Measurements from ENCODE around the gene DDX3X. TPM values are rescaled to one million over a fixed set of nuclear protein-coding genes. Genes with fewer than 3 reads are reported as not detected.
"Not testable (repeated sequence)": the region's sequence is repeated elsewhere in the genome, so short reads cannot be mapped to it uniquely, and the experiment has no call there.

The DDX3X gene
- total and polyA plus RNA-seq, 2 experiments from 2014 or later: 124 to 202 TPM

DNA sequence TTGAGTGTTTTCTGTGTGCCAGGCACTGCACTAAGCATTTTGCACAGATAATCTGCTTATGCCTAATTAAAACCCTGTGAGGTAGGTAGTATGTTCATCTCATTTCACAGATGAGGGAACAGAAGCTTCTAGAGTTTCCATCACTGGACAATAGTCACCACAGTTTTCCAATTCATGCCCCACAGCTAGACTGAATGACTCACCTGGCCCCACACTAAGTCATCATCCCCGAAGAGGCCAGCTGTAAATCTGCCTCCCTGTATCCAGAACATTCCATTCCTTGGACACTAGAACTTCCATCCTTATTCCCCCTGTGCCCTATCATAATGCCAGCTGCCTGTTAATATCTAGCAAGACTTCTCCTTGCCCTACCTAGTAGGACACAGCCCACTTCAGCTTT is 72.2 kb downstream of the DDX3X start:
- no peak overlapping the region for H2AFZ ChIP-seq
- H3K79me2 ChIP-seq: no peaks in the 10 kb centered on the region
- no peak overlapping the region for H3K4me3 ChIP-seq
- no peak for DNase-seq (ENCODE audit: low spot score)
- no peak overlapping the region for H3K4me2 ChIP-seq
- H3K4me1 ChIP-seq (ENCODE audit: insufficient read depth): no peaks in the 10 kb centered on the region
- TF ChIP-seq EZH2phosphoT487 (IDR thresholded peaks at IDR 0.05; ENCODE audit: low read depth, severe bottlenecking, unreplicated experiment) (no peak), EZH2 (IDR thresholded peaks at IDR 0.05; ENCODE audit: borderline replicate concordance) (no peak)
- TF ChIP-seq, protein P1, sequence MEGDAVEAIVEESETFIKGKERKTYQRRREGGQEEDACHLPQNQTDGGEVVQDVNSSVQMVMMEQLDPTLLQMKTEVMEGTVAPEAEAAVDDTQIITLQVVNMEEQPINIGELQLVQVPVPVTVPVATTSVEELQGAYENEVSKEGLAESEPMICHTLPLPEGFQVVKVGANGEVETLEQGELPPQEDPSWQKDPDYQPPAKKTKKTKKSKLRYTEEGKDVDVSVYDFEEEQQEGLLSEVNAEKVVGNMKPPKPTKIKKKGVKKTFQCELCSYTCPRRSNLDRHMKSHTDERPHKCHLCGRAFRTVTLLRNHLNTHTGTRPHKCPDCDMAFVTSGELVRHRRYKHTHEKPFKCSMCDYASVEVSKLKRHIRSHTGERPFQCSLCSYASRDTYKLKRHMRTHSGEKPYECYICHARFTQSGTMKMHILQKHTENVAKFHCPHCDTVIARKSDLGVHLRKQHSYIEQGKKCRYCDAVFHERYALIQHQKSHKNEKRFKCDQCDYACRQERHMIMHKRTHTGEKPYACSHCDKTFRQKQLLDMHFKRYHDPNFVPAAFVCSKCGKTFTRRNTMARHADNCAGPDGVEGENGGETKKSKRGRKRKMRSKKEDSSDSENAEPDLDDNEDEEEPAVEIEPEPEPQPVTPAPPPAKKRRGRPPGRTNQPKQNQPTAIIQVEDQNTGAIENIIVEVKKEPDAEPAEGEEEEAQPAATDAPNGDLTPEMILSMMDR (IDR thresholded peaks at IDR 0.05; ENCODE audit: poor library complexity): no peak
- H3K36me3 ChIP-seq (replicated peaks; ENCODE audit: insufficient read depth, low read depth): no peaks in the 10 kb centered on the region
- H3K27me3 ChIP-seq: no peaks in the 10 kb centered on the region
- H3K27ac ChIP-seq: no peak overlapping the region
- no peaks in the 10 kb centered on the region for H4K20me1 ChIP-seq (ENCODE audit: insufficient read depth, poor library complexity, severe bottlenecking)
- peaks cover 3% of the 10 kb centered on the region for H3K9me3 ChIP-seq (ENCODE audit: low read depth)
- 47% methylated on average over 1 of the region's 1 CpG for WGBS (ENCODE audit: low lambda C conversion rate, missing lambda C conversion rate)
- H3K9me2 ChIP-seq (replicated peaks; ENCODE audit: insufficient read depth): no peaks in the 10 kb centered on the region

DNA sequence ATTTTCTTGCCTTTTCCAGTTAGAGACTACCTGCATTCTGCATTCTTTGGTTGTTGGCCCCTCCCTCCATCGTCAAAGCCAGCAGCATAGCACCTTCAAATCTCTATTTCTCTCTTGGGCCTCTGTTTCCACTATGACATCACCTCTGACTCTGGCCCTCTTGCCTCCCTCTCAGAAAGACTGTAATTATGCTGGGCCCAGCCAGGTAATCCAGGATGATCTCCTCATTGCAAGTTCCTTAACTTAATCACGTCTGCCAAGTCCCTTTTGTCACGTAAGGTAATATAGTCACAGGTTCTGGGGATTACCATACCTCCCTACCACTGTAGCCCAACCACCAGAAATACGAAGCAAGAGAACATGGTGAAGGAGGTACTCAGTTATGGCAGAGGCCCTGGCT is 73.9 kb downstream of the DDX3X start:
- H3K27me3 ChIP-seq: no peaks in the 10 kb centered on the region
- H3K4me3 ChIP-seq: no peak overlapping the region
- no peak for TF ChIP-seq EZH2 (IDR thresholded peaks at IDR 0.05; ENCODE audit: borderline replicate concordance)
- WGBS (ENCODE audit: low lambda C conversion rate, missing lambda C conversion rate): 69% methylated on average over 4 of the region's 4 CpGs
- H4K20me1 ChIP-seq (ENCODE audit: insufficient read depth, poor library complexity, severe bottlenecking): no peaks in the 10 kb centered on the region
- no peaks in the 10 kb centered on the region for H3K79me2 ChIP-seq
- H3K36me3 ChIP-seq (replicated peaks; ENCODE audit: insufficient read depth, low read depth): no peaks in the 10 kb centered on the region
- H3K9me2 ChIP-seq (replicated peaks; ENCODE audit: insufficient read depth): no peaks in the 10 kb centered on the region
- no peak overlapping the region for H3K4me2 ChIP-seq
- no peak for DNase-seq (ENCODE audit: low spot score)
- H2AFZ ChIP-seq: no peak overlapping the region
- H3K4me1 ChIP-seq (ENCODE audit: insufficient read depth): no peaks in the 10 kb centered on the region
- H3K27ac ChIP-seq: no peak overlapping the region
- peaks cover 3% of the 10 kb centered on the region for H3K9me3 ChIP-seq (ENCODE audit: low read depth)

DNA sequence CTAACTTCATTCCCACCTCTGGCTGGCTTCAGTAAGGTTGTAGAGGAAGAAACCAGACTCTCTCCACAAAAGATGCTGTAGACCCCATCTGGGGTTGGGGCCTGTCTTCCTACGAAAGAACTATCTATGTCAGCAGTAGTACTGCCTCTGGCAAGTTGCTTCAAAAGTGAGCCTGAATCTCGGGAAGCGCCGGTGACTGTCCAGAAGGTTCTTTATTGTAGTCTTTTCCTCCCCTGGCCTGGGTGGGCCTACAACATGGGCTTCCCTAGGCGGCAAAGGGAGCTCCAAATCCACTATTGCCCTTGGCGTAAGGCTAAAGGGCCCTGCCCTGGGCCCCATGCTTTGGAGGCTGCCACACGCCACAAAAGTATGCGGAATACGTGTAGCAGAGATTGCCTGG is 74.6 kb downstream of the DDX3X start:
- H3K4me1 ChIP-seq (ENCODE audit: insufficient read depth): no peaks in the 10 kb centered on the region
- H3K27ac ChIP-seq: no peak overlapping the region
- H3K79me2 ChIP-seq: no peaks in the 10 kb centered on the region
- no peak overlapping the region for H2AFZ ChIP-seq
- H3K9me3 ChIP-seq (ENCODE audit: low read depth): no peaks in the 10 kb centered on the region
- H3K27me3 ChIP-seq: no peaks in the 10 kb centered on the region
- no peaks in the 10 kb centered on the region for H3K36me3 ChIP-seq (replicated peaks; ENCODE audit: insufficient read depth, low read depth)
- WGBS (ENCODE audit: low lambda C conversion rate, missing lambda C conversion rate): 83% methylated on average over 9 of the region's 9 CpGs
- H3K9me2 ChIP-seq (replicated peaks; ENCODE audit: insufficient read depth): no peaks in the 10 kb centered on the region
- H4K20me1 ChIP-seq (ENCODE audit: insufficient read depth, poor library complexity, severe bottlenecking): no peaks in the 10 kb centered on the region
- DNase-seq (ENCODE audit: low spot score): no peak
- H3K4me2 ChIP-seq: no peak overlapping the region
- H3K4me3 ChIP-seq: no peak overlapping the region
- TF ChIP-seq EZH2phosphoT487 (IDR thresholded peaks at IDR 0.05; ENCODE audit: low read depth, severe bottlenecking, unreplicated experiment) (no peak), EZH2 (IDR thresholded peaks at IDR 0.05; ENCODE audit: borderline replicate concordance) (no peak)
- TF ChIP-seq, protein P1 (IDR thresholded peaks at IDR 0.05; ENCODE audit: poor library complexity): no peak

DNA sequence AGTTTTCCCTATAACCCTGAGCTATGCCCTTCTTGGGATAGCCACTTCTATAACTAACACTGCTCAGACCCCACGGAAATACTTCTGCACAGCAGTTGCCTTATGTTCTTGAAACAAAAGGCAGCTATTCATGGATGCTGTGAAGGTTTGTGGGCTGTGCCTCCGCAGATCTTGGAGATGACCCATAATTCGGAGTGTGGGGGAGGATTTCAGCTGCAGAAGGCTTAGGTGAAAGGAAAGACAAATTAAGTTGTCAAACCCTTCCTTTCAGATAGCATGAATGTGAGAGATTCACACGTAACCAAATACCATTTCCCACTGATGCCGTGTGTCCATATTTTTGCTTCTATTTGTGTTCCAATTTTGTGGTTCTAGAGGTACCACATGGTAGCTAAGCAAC is 75.0 kb downstream of the DDX3X start:
- Histone ChIP-seq H4K20me1 (ENCODE audit: insufficient read depth, poor library complexity, severe bottlenecking) (no peaks in the 10 kb centered on the region), H3K4me3 (no peak overlapping the region), H3K79me2 (no peaks in the 10 kb centered on the region), H3K27me3 (no peaks in the 10 kb centered on the region), H3K4me1 (ENCODE audit: insufficient read depth) (no peaks in the 10 kb centered on the region), H3K9me2 (replicated peaks; ENCODE audit: insufficient read depth) (no peaks in the 10 kb centered on the region), H3K9me3 (ENCODE audit: low read depth) (no peaks in the 10 kb centered on the region), H3K27ac (no peak overlapping the region), H2AFZ (no peak overlapping the region), H3K36me3 (replicated peaks; ENCODE audit: insufficient read depth, low read depth) (no peaks in the 10 kb centered on the region), H3K4me2 (no peak overlapping the region)
- TF ChIP-seq EZH2 (IDR thresholded peaks at IDR 0.05; ENCODE audit: borderline replicate concordance) (no peak), EZH2phosphoT487 (IDR thresholded peaks at IDR 0.05; ENCODE audit: low read depth, severe bottlenecking, unreplicated experiment) (no peak)
- TF ChIP-seq, protein P1 (IDR thresholded peaks at IDR 0.05; ENCODE audit: poor library complexity): no peak
- 84% methylated on average over 5 of the region's 5 CpGs for WGBS (ENCODE audit: low lambda C conversion rate, missing lambda C conversion rate)
- no peak for DNase-seq (ENCODE audit: low spot score)

DNA sequence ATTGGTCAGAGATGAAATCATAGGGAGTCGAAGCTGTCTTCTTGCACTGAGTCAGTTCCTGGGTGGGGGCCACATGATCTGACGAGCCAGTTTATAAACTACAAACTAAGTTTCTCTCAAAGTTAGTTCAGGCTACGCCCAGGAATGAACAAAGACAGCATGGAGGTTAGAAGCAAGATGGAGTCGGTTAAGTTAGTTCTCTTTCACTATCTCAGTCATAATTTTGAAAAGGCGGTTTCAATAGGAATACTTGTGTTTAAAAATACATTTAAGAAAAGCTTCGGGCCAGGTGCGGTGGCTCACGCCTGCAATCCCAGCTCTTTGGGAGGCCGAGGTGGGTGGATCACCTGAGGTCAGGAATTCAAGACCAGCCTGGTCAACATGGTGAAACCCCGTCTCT is 77.3 kb downstream of the DDX3X start:
- H3K27ac ChIP-seq; H3K36me3 ChIP-seq (replicated peaks; ENCODE audit: insufficient read depth, low read depth); H2AFZ ChIP-seq; H3K4me2 ChIP-seq; H3K79me2 ChIP-seq; H3K4me1 ChIP-seq (ENCODE audit: insufficient read depth); H3K9me2 ChIP-seq (replicated peaks; ENCODE audit: insufficient read depth); H3K9me3 ChIP-seq (ENCODE audit: low read depth); H3K27me3 ChIP-seq; DNase-seq (ENCODE audit: low spot score); H3K4me3 ChIP-seq; H4K20me1 ChIP-seq (ENCODE audit: insufficient read depth, poor library complexity, severe bottlenecking): not testable (repeated sequence)
- WGBS (ENCODE audit: low lambda C conversion rate, missing lambda C conversion rate): 95% methylated on average over 10 of the region's 10 CpGs
